ENCODE results near the gene DPY19L3.
A peak's percentile ranks its signal among the peaks of the same experiment; 100 is the strongest.

Gene DPY19L3, protein sequence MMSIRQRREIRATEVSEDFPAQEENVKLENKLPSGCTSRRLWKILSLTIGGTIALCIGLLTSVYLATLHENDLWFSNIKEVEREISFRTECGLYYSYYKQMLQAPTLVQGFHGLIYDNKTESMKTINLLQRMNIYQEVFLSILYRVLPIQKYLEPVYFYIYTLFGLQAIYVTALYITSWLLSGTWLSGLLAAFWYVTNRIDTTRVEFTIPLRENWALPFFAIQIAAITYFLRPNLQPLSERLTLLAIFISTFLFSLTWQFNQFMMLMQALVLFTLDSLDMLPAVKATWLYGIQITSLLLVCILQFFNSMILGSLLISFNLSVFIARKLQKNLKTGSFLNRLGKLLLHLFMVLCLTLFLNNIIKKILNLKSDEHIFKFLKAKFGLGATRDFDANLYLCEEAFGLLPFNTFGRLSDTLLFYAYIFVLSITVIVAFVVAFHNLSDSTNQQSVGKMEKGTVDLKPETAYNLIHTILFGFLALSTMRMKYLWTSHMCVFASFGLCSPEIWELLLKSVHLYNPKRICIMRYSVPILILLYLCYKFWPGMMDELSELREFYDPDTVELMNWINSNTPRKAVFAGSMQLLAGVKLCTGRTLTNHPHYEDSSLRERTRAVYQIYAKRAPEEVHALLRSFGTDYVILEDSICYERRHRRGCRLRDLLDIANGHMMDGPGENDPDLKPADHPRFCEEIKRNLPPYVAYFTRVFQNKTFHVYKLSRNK

DNA sequence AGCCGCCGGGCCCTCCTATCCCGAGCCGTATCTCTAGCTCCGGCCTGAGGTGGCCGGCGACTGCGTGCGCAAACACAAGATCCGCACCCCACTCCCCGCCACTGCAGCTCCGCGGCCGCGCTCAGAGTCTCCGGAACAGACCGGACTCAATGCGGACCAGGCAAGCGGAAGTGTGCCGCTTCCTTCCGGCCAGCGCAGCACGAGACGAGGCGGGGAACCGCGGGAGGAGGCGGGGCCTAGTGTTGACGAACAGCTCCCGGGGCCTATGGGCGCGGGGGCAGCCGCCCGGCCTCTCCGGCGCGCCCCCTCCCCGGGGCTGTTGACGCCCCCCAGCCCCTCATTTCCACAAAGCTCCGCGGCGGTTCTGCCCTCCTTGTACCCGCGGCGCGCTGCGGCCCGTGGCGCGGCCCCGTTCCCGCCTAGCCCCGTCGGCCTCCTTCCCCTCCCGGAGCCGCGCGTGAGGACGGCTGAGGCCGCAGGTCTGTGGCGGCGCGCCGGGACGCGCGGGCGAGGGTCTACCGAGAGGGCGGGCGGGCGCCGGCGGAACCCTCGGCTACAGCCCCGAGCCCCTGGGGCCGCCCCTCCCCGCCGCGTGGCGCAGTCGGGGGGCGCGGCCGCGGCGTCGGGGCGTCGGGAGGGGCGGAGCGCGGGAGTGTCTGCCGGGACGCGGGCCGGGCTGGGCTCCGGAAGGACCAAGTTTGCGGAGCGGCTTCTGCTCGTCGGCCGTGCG, at the start of gene DPY19L3:
DPY19L3 (plus strand) TSS at position 340 of the 730 bp plus-strand sequence. CDS start 2,484 bp downstream, outside the sequence.
- ATAC-seq = peak; percentile 96
- peak within 1 kb of the TSS; percentile 93 for H3K27ac Mint-ChIP-seq
- peaks cover 7% of the 10 kb centered on the region for H3K36me3 Mint-ChIP-seq
- peaks cover 12% of the 10 kb centered on the region for H3K4me1 Mint-ChIP-seq
- H3K9me3 Mint-ChIP-seq = no peaks in the 10 kb centered on the region
- peak; percentile 94 to 96 for DNase-seq (ENCODE audit: low spot score in 2 of 2)
- H3K4me3 Mint-ChIP-seq = peak within 1 kb of the TSS; percentile 76

DNA sequence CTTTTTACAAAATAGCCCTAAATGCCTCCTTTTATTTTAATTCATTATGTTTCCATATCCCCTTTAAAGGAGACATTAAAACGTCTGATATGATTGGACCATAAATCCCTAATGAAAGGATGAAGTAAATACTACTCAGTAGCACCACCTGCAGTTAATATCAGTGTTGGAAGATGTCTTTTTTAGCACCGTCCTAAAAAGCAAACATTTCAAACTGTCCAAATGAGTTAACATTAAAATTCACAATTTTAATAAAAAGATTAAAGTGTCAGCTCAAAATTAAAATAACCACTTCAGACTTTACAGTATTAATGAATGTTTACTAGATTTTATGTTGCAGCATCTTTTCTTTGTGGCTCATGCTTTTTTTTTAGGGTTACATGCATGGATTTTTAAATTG, 47.9 kb upstream of the DPY19L3 start:
- H3K4me1 Mint-ChIP-seq = peaks cover 35% of the 10 kb centered on the region
- no peak for DNase-seq (ENCODE audit: low spot score in 2 of 2)
- H3K9me3 Mint-ChIP-seq = no peaks in the 10 kb centered on the region

DNA sequence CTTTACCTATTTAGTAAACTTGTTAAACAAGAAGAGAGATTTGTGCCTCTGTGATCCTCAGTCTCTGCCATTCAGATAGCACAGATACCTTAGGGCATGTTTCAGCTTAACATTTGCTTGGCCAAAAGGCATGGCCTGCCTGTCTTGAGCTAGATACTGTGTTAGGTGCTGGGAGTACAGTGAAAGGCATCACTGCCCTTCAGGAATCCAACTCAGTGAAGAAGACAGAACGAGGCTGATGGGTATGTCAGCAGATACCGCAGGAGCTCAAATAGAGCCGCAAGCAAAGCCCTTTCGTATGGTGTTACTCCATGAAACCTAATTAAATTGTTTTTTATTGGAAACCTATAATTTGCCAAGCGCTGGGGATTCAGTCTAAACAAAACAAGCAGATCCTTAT, 47.2 kb upstream of the DPY19L3 start:
- peaks cover 99% of the 10 kb centered on the region for H3K36me3 Mint-ChIP-seq
- ATAC-seq = no peak
- DNase-seq (ENCODE audit: low spot score in 2 of 2) = no peak
- no peak overlapping the region for H3K4me3 Mint-ChIP-seq
- no peaks in the 10 kb centered on the region for H3K9me3 Mint-ChIP-seq
- H3K4me1 Mint-ChIP-seq = peaks cover 38% of the 10 kb centered on the region
- no peak overlapping the region for H3K27ac Mint-ChIP-seq

More for the DNA sequence above, 47.9 kb upstream of the DPY19L3 start:
- Mint-ChIP-seq H3K4me3 (no peak overlapping the region), H3K27ac (no peak overlapping the region), H3K36me3 (peaks cover 99% of the 10 kb centered on the region)
- no peak for ATAC-seq

DNA sequence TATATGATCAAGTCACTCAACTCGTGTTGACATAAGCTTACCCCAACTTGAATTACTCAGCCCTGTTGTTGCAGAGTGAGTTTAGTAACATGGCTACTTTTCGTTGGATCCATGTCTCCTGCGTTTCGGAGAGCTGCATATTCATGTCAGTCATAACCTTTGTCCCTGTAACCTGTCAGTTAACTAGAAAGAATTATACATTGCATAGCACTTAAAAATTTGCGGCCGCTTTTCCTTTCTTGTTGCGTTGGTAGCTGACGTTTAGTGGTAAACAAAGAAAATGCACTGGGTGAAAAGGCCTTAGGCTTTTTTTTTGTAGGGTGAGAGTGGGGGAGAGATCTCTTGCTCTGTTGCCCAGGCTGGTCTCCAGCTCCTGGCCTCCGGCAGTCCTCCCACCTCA, 46.0 kb upstream of the DPY19L3 start:
- no peak for ATAC-seq
- Mint-ChIP-seq H3K9me3 (no peaks in the 10 kb centered on the region), H3K36me3 (peaks cover 99% of the 10 kb centered on the region), H3K27ac (no peak overlapping the region), H3K4me1 (peaks cover 35% of the 10 kb centered on the region), H3K4me3 (no peak overlapping the region)
- no peak for DNase-seq (ENCODE audit: low spot score in 2 of 2)

DNA sequence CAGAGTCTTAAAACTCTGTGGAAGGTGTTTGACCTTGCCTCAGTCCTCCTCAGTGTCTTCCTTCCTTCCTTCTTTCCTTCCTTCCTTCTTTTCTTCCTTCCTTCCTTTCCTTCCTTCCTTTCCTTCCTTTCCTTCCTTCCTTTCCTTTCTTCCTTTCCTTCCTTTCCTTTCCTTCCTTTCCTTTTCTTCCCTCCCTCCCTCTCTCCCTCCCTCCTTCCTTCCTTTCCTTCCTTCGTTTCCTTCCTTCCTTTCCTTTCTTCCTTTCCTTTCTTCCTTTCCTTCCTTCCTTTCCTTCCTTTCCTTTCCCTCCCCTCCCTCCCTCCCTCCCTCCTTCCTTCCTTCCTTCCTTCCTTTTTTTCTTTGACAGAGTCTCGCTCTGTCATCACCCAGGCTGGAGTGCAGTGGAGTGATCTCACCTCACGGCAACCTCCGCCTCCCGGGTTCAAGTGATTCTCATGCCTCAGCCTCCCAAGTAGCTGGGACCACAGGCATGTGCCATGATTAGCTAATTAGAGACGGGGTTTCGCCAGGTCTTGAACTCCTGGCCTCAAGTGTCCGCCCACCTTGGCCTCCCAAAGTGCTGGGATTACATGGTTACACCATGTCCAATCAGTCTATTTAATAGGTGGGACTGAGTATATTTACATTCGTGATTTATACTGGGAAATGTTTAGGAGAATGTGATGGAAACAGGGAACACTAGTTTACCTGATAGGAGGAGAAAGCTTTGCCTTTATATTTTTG, 43.8 kb upstream of the DPY19L3 start:
- Mint-ChIP-seq H3K27ac (peak overlapping the region; percentile 71), H3K4me3 (no peak overlapping the region), H3K9me3 (no peaks in the 10 kb centered on the region), H3K4me1 (peaks cover 32% of the 10 kb centered on the region), H3K36me3 (peaks cover 98% of the 10 kb centered on the region)
- DNase-seq (ENCODE audit: low spot score in 2 of 2) = no peak
- ATAC-seq = no peak

DNA sequence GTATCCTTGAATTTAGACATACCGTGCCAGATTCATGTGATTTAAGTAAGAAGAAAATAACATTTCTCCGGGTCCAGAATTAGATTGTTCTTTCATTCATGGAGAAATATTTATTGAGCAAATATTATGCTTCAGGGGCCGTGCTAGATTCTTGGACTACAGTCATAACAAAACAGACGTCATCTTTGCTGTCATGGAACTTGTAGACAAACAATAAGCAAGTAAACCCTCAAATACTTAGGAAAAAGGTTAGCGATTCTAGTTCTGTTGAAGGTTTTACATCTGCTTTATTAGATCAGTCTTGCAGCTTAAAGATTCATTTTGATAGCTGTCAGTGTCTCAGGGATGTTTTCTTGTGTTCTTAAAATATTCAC, 43.3 kb upstream of the DPY19L3 start:
- ATAC-seq (no peak), DNase-seq (ENCODE audit: low spot score in 2 of 2) (no peak)
- H3K36me3 Mint-ChIP-seq = peaks cover 98% of the 10 kb centered on the region
- no peaks in the 10 kb centered on the region for H3K9me3 Mint-ChIP-seq
- H3K4me1 Mint-ChIP-seq = peaks cover 38% of the 10 kb centered on the region
- H3K27ac Mint-ChIP-seq = peak overlapping the region; percentile 71
- no peak overlapping the region for H3K4me3 Mint-ChIP-seq

DNA sequence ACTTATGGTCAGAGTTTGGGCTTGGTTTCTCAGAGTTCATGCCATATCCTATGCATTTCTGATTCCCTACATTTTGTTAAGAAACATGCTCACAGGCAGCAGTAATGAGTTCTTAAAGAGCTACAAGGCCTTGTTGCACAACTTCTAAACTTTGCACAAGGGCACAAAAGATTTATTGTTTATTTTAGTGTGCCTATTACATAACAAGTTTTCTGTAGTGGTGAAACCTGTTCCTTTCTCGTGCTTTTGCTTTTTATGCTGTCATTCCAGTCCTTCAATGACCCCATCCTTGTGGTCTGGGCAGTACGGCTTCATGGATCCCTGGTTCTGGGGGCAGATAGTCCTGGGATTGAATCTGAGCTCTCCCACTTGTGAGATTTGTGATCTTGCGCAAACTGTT, 42.4 kb upstream of the DPY19L3 start:
- peaks cover 96% of the 10 kb centered on the region for H3K36me3 Mint-ChIP-seq
- H3K9me3 Mint-ChIP-seq = no peaks in the 10 kb centered on the region
- no peak overlapping the region for H3K27ac Mint-ChIP-seq

DNA sequence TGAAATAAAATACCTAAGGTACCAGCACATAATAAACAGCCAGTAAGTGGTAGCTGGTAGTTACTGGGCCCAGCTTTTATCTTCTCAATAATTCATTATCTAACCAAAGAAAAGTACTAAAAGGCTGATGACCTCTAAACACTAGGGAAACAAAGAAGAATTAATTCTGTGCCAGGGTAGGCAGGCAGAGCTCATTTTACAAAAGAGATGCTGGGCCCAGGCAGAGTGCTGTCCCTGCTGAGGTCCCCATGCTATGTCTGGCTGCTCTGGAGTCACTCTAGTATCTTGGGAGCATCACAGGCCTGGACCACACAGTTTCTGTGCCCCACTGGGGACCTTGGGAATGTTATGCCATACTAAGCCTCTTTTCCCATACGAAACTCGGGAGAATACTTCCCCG, 41.9 kb upstream of the DPY19L3 start:
- Mint-ChIP-seq H3K4me3 (no peak overlapping the region), H3K36me3 (peaks cover 96% of the 10 kb centered on the region), H3K4me1 (peaks cover 48% of the 10 kb centered on the region), H3K27ac (no peak overlapping the region), H3K9me3 (no peaks in the 10 kb centered on the region)
- DNase-seq (ENCODE audit: low spot score in 2 of 2) (no peak), ATAC-seq (no peak)

More for the DNA sequence above, 42.4 kb upstream of the DPY19L3 start:
- Mint-ChIP-seq H3K4me3 (no peak overlapping the region), H3K4me1 (peaks cover 47% of the 10 kb centered on the region)
- DNase-seq (ENCODE audit: low spot score in 2 of 2) (no peak), ATAC-seq (no peak)

DNA sequence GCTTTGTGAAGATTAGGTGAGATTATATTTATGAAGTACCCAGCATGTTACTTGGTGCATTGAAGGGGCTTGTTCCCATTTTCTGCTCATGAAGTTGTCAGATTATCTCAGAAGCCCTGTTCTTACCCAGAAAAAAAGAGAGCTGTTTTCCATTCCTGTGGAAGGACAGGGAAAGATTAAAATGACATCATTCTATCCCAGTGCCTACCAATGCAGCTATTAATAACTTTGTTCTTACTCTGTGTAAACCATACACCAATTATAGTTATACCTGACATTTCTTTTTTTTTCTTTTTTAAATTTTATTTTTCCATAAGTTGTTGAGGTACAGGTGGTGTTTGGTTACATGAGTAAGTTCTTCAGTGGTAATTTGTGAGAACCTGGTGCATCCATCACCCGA, 41.5 kb upstream of the DPY19L3 start:
- H3K4me3 Mint-ChIP-seq = no peak overlapping the region
- peaks cover 48% of the 10 kb centered on the region for H3K4me1 Mint-ChIP-seq
- peaks cover 93% of the 10 kb centered on the region for H3K36me3 Mint-ChIP-seq
- H3K9me3 Mint-ChIP-seq = no peaks in the 10 kb centered on the region
- ATAC-seq (no peak), DNase-seq (ENCODE audit: low spot score in 2 of 2) (no peak)
- H3K27ac Mint-ChIP-seq = peak overlapping the region; percentile 50

DNA sequence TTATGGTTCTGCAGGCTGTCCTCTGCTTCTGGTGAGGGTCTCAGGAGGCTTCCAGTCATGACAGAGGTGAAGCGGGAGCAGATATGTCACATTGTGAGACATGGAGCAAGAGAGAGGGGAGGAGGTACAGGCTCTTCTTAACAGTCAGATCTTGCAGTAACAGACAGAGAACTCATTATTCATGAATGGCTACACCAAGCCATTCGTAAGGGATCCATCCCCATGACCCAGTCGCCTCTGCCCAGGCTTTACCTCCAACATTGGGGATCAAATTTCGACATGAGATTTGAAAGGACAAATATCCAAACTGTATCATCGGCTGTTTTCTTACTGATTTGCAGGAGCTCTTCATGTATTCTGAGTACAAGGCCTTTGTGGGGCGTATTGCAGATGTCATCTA, 38.5 kb upstream of the DPY19L3 start:
- H3K27ac Mint-ChIP-seq = peak overlapping the region; percentile 76
- H3K36me3 Mint-ChIP-seq = peaks cover 84% of the 10 kb centered on the region
- ATAC-seq (no peak), DNase-seq (ENCODE audit: low spot score in 2 of 2) (no peak)
- no peak overlapping the region for H3K4me3 Mint-ChIP-seq
- no peaks in the 10 kb centered on the region for H3K9me3 Mint-ChIP-seq
- H3K4me1 Mint-ChIP-seq = peaks cover 52% of the 10 kb centered on the region

DNA sequence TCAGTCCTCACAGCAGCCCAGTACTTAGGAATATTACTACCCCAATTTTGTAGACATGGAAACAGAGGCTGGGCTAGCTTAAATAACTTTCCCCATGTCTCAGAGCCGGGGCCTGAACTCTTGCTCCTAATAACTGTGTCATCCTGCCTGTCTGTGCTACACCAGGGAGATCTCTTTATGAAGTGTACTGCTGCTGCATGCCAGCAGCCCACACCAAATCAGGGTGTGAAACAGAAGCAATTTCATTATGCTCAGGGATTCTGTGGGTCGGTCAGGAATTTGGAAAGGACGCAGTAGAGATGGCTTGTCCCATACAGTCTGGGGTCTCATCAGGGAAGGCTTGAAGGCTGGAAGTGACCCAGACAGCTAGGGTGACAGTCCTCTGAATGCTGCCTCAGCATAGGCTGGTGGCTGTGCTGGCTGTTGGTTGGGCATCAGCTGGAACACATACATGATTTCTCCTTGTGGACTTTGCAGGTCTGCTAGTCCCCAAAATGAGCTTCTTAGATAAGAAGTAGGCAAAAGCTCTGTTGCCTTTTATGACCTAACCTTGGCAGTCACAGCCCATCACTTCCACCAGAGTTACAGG, 37.5 kb upstream of the DPY19L3 start:
- Mint-ChIP-seq H3K36me3 (peaks cover 84% of the 10 kb centered on the region), H3K4me3 (no peak overlapping the region), H3K4me1 (peaks cover 46% of the 10 kb centered on the region), H3K9me3 (no peaks in the 10 kb centered on the region), H3K27ac (peak overlapping the region; percentile 76)
- no peak for DNase-seq (ENCODE audit: low spot score in 2 of 2)
- ATAC-seq = no peak

DNA sequence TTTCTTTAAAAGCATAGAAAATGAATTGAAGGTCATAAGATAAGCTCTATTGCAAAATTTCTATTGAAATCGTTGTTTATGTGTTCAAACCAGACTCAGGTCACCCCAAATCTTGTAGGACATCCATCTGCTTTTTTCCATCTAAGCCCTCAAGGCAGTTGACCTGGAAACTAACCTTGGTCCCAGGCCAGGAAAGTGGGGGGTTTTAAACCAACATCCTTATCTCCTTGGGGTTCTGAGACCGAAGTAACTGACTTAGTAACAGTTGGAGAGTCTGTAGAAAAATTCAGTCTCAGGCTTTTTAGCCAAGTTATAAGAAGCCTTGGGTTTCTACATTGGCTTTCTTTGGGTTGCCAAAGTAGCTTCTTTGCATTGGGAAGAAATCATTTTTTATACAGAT, 36.8 kb upstream of the DPY19L3 start:
- peak overlapping the region; percentile 76 for H3K27ac Mint-ChIP-seq
- H3K9me3 Mint-ChIP-seq = no peaks in the 10 kb centered on the region
- no peak overlapping the region for H3K4me3 Mint-ChIP-seq
- peaks cover 47% of the 10 kb centered on the region for H3K4me1 Mint-ChIP-seq
- H3K36me3 Mint-ChIP-seq = peaks cover 84% of the 10 kb centered on the region
- no peak for DNase-seq (ENCODE audit: low spot score in 2 of 2)
- no peak for ATAC-seq

DNA sequence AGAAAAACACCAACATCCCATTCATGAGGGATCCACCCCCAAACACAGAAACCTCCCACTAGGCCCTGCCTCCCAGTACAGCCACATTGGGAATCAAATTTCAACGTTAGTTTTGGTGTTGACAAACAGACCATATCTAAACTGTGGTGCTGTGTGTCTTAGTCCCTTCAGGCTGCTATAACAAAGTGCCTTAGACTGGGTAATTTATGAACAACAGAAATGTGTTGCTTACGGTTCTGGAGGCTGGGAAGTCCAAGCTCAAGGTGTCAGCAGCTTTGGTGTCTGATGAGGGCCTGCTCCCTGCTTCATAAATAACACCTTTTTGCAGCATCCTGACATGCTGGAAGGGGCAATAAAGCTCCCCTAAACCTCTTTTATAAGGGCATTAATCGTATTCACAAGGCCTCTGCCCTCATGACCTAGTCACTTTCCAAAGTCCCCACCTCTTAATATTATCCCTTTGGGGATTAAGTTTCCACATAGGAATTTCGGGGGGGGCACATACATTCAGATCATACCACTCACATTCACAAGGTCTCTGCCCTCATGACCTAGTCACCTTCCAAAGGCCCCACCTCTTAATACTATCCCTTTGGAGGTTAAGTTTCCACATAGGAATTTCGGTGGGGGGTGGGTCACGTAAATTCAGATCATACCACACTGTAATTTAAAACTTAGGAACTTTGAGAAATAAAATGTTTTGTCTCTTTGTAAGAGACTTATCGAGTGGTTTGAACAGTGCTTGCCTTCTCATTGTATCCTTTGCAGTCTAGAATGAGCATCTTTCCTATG, 32.6 kb upstream of the DPY19L3 start:
- no peak overlapping the region for H3K27ac Mint-ChIP-seq
- no peak overlapping the region for H3K4me3 Mint-ChIP-seq
- ATAC-seq (no peak), DNase-seq (ENCODE audit: low spot score in 2 of 2) (no peak)
- peaks cover 82% of the 10 kb centered on the region for H3K36me3 Mint-ChIP-seq
- H3K9me3 Mint-ChIP-seq = no peaks in the 10 kb centered on the region
- peaks cover 21% of the 10 kb centered on the region for H3K4me1 Mint-ChIP-seq
